Endothelial cell of umbilical vein (primary cell): ENCODE measurements around the gene SREK1IP1. TPM values are rescaled to one million over a fixed set of nuclear protein-coding genes. Genes with fewer than 3 reads are reported as not detected.
"Not testable (repeated sequence)": the region's sequence is repeated elsewhere in the genome, so short reads cannot be mapped to it uniquely, and the experiment has no call there.

Source experiments
- BruUV-seq: library from RNA; stranded (reverse); fragments of 400-500 nt; replicated peaks from 2 replicates; lab custom pipeline; 2021; lab: Mats Ljungman, UMichigan
- CTCF ChIA-PET: fragments of 300-600, 350-600 bp; sonication (Branson Sonifier 250); formaldehyde crosslinking; loops from one replicate; lab custom pipeline; 2021; ENCODE audit warnings: antibody characterized with exemption, inconsistent platforms; lab: Charles Lee
- POLR2A ChIA-PET: fragments of 300-600, 350-600 bp; sonication (Branson Sonifier 250); formaldehyde crosslinking; loops from one replicate; lab custom pipeline; 2021; ENCODE audit warnings: antibody characterized with exemption, inconsistent platforms; lab: Charles Lee
- DNase-seq: peaks from one replicate; pipeline ENCODE4 v3.0.0-alpha.2; 2011; ENCODE audit warnings: low read depth, low spot score
- FAIRE-seq: peaks from 2 replicates; lab custom pipeline; 2011; peaks lifted over from hg19 to GRCh38; lab: Jason Lieb, UNC
- H2AFZ ChIP-seq: 2 replicates; pipeline ENCODE4 v1.6.0; 2012; ENCODE audit warnings: low read depth, low read length, control low read depth, inconsistent platforms
- H3K27ac ChIP-seq: 2 replicates; pipeline ENCODE4 v1.5.1; 2011; ENCODE audit warnings: low read depth, mild to moderate bottlenecking, control low read depth, low read length, moderate library complexity; ENCODE audit not compliant: insufficient read depth
- H3K27me3 ChIP-seq, 2 experiments: 2 replicates each; pipeline versions ENCODE4 v1.6.0 to v1.6.1; 2011; ENCODE audit warnings: low read length in 2 of 2, mixed read lengths in 1 of 2; ENCODE audit not compliant: control insufficient read depth in 2 of 2, insufficient read depth in 2 of 2
- H3K36me3 ChIP-seq, 2 experiments: 2 replicates in 1 of 2; 3 replicates in 1 of 2; pipeline ENCODE4 v1.5.1; 2011; ENCODE audit warnings: low read length in 2 of 2, mild to moderate bottlenecking in 1 of 2, moderate library complexity in 1 of 2; ENCODE audit not compliant: control insufficient read depth in 2 of 2, insufficient read depth in 2 of 2; ENCODE audit errors: extremely low read depth in 1 of 2
- H3K4me1 ChIP-seq: 3 replicates; pipeline ENCODE4 v1.5.1; 2011; ENCODE audit warnings: mild to moderate bottlenecking, low read length; ENCODE audit not compliant: control insufficient read depth, insufficient read depth; ENCODE audit errors: extremely low read depth
- H3K4me2 ChIP-seq: 2 replicates; pipeline ENCODE4 v1.6.1; 2011; ENCODE audit warnings: low read length, control low read depth, mixed read lengths; ENCODE audit not compliant: insufficient read depth
- H3K4me3 ChIP-seq, 3 experiments: fragments of 200-600 bp in 1 of 3; sonication (generic), shearing (Covaris generic) in 1 of 3; replicated peaks in 1 of 3; 2 replicates each; pipeline ENCODE4 v1.5.1; 2011 to 2016; ENCODE audit warnings: control low read depth in 3 of 3, low read length in 3 of 3, mild to moderate bottlenecking in 2 of 3, inconsistent platforms in 1 of 3, low read depth in 1 of 3, moderate library complexity in 1 of 3; ENCODE audit not compliant: insufficient read depth in 1 of 3
- H3K79me2 ChIP-seq: 2 replicates; pipeline ENCODE4 v1.6.0; 2012; ENCODE audit warnings: low read length, inconsistent platforms; ENCODE audit not compliant: control insufficient read depth, insufficient read depth
- H3K9ac ChIP-seq: replicated peaks from 2 replicates; pipeline ENCODE3; 2011; ENCODE audit warnings: low read length, control low read depth; ENCODE audit not compliant: insufficient read depth; ENCODE audit errors: extremely low read depth
- H3K9me1 ChIP-seq: replicated peaks from 3 replicates; pipeline ENCODE4 v1.6.0; 2011; ENCODE audit warnings: mild to moderate bottlenecking, low read length; ENCODE audit not compliant: control insufficient read depth, insufficient read depth; ENCODE audit errors: extremely low read depth
- H3K9me3 ChIP-seq: replicated peaks from 2 replicates; pipeline ENCODE4 v1.5.1; 2012; ENCODE audit warnings: low read length, inconsistent platforms; ENCODE audit not compliant: control insufficient read depth, insufficient read depth
- H4K20me1 ChIP-seq: replicated peaks from 2 replicates; pipeline ENCODE3; 2011; ENCODE audit warnings: mild to moderate bottlenecking, low read length; ENCODE audit not compliant: control insufficient read depth, insufficient read depth; ENCODE audit errors: extremely low read depth
- EZH2 ChIP-seq: IDR thresholded peaks from 2 replicates; pipeline ENCODE4 v1.6.1; 2012; ENCODE audit warnings: borderline replicate concordance, low read depth, mild to moderate bottlenecking, moderate library complexity, low read length, inconsistent platforms; ENCODE audit not compliant: severe bottlenecking
- FOS ChIP-seq: IDR thresholded peaks from 2 replicates; pipeline ENCODE4 v1.6.1; 2011; ENCODE audit warnings: mild to moderate bottlenecking, low read length, moderate library complexity, borderline replicate concordance; ENCODE audit not compliant: insufficient read depth
- GATA2 ChIP-seq: IDR thresholded peaks from 2 replicates; pipeline ENCODE4 v1.7.0; 2011; ENCODE audit warnings: low read depth, mild to moderate bottlenecking, moderate library complexity, mixed read lengths, low read length; ENCODE audit not compliant: insufficient read length, insufficient read depth
- JUN ChIP-seq: IDR thresholded peaks from 2 replicates; pipeline ENCODE4 v1.6.1; 2011; ENCODE audit warnings: borderline replicate concordance, low read depth; ENCODE audit not compliant: insufficient read length, insufficient read depth
- MYC ChIP-seq: IDR thresholded peaks from one replicate; pipeline ENCODE4 v1.6.1; 2011; ENCODE audit warnings: mild to moderate bottlenecking, low read depth, low read length
- POLR2A ChIP-seq: IDR thresholded peaks from 2 replicates; pipeline ENCODE4 v1.6.1; 2012; ENCODE audit warnings: low read depth, mild to moderate bottlenecking, control low read depth, low read length
- POLR2AphosphoS5 ChIP-seq: IDR thresholded peaks from 2 replicates; pipeline ENCODE4 v1.6.1; 2012; ENCODE audit warnings: low read depth, mild to moderate bottlenecking, control low read depth, low read length, moderate library complexity; ENCODE audit not compliant: insufficient read depth
- dilution Hi-C: fragments of 300-500 bp; cut with MboI; formaldehyde crosslinking; loops from one replicate; pipeline ENCODE4 v1.15.0; 2019; ENCODE audit warnings: low sequenced_read_pairs; ENCODE audit not compliant: extremely low pct_ligation_motif_present
- intact Hi-C: fragments of 100-400 bp; cut with micrococcal nuclease; formaldehyde crosslinking; loops from one replicate; pipeline ENCODE4 v1.10.0; 2022
- polyA plus RNA-seq, 4 experiments: library from polyadenylated mRNA; depleted of rRNA in 3 of 4; stranded (reverse) in 3 of 4; unstranded in 1 of 4; fragments of >200 nt; gene quantifications; 2 replicates each; pipeline versions ENCODE4 v1.2.1 to v1.2.3, GENCODE V29; 2011 to 2012; ENCODE audit warnings: missing spikeins in 1 of 4
- total RNA-seq: library from RNA; stranded (reverse); gene quantifications from 2 replicates; pipeline ENCODE4 v1.2.3, GENCODE V29; 2021
- TF ChIP-seq, protein P1 (sequence below), 2 donors: IDR thresholded peaks; 1 replicate in 1 of 2; 2 replicates in 1 of 2; pipeline ENCODE4 v1.5.1; 2011; ENCODE audit warnings: low read length in 2 of 2, mild to moderate bottlenecking in 2 of 2, moderate library complexity in 2 of 2, control low read depth in 1 of 2, inconsistent platforms in 1 of 2, low read depth in 1 of 2; ENCODE audit not compliant: insufficient read depth in 1 of 2; ENCODE audit errors: extremely low read depth in 1 of 2
- TF ChIP-seq, protein P2 (sequence below): IDR thresholded peaks from 2 replicates; pipeline ENCODE4 v1.6.1; 2011; ENCODE audit not compliant: insufficient read depth, insufficient read length

The SREK1IP1 gene
- total and polyA plus RNA-seq, 2 donors (not counting 3 experiments of a cell fraction or from before 2014, with no cell fraction given), result 6.3 to 17.8 TPM

DNA sequence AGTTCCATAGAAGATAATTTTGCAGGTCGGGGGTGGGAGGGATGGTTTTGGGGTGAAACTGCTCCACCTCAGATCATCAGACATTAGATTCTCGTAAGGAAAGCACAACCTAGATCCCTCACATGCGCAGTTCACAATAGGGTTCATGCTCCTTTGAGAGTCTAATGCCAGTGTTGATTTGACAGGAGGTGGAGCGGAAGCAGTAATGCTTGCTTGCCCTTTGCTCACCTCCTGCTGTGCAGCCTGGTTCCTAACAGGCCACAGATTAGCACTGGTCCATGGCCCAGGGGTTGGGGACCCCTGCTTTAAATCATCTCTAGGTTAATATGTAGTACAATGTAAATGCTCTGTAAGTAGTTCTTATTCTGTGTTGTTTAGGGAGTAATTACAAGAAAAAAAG lies 67.7 kb downstream of the SREK1IP1 start:
- BruUV-seq, result no TSS peak
- Histone ChIP-seq H3K27me3 (peaks cover 2 to 31% of the 10 kb centered on the region in 2 experiments), H4K20me1 (no peaks in the 10 kb centered on the region), H3K4me3 (no peak overlapping the region), H3K9me1 (no peaks in the 10 kb centered on the region), H3K79me2 (no peaks in the 10 kb centered on the region), H3K9me3 (no peaks in the 10 kb centered on the region), H2AFZ (no peak overlapping the region), H3K9ac (no peak overlapping the region), H3K36me3 (no peaks in the 10 kb centered on the region), H3K4me1 (no peaks in the 10 kb centered on the region), H3K4me2 (no peak overlapping the region), H3K27ac (no peak overlapping the region)
- ChIA-PET POLR2A (no interaction called here), CTCF (no interaction called here)
- DNase-seq, result no peak
- FAIRE-seq, result no peak
- no peak for TF ChIP-seq MYC
- TF ChIP-seq FOS, result no peak
- no peak for TF ChIP-seq POLR2A
- TF ChIP-seq POLR2AphosphoS5, result no peak
- TF ChIP-seq GATA2, result no peak
- TF ChIP-seq, protein P1, sequence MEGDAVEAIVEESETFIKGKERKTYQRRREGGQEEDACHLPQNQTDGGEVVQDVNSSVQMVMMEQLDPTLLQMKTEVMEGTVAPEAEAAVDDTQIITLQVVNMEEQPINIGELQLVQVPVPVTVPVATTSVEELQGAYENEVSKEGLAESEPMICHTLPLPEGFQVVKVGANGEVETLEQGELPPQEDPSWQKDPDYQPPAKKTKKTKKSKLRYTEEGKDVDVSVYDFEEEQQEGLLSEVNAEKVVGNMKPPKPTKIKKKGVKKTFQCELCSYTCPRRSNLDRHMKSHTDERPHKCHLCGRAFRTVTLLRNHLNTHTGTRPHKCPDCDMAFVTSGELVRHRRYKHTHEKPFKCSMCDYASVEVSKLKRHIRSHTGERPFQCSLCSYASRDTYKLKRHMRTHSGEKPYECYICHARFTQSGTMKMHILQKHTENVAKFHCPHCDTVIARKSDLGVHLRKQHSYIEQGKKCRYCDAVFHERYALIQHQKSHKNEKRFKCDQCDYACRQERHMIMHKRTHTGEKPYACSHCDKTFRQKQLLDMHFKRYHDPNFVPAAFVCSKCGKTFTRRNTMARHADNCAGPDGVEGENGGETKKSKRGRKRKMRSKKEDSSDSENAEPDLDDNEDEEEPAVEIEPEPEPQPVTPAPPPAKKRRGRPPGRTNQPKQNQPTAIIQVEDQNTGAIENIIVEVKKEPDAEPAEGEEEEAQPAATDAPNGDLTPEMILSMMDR (IDR thresholded peaks at IDR 0.05; ENCODE audit: extremely low read depth in 1 of 2, insufficient read depth in 1 of 2, low read depth in 1 of 2, low read length in 2 of 2), result no peak
- TF ChIP-seq, protein P2, sequence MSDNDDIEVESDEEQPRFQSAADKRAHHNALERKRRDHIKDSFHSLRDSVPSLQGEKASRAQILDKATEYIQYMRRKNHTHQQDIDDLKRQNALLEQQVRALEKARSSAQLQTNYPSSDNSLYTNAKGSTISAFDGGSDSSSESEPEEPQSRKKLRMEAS, result no peak
- TF ChIP-seq EZH2, result no peak
- no peak for TF ChIP-seq JUN
- dilution Hi-C loops, result no loop called here
- intact Hi-C loops, result no loop called here

DNA sequence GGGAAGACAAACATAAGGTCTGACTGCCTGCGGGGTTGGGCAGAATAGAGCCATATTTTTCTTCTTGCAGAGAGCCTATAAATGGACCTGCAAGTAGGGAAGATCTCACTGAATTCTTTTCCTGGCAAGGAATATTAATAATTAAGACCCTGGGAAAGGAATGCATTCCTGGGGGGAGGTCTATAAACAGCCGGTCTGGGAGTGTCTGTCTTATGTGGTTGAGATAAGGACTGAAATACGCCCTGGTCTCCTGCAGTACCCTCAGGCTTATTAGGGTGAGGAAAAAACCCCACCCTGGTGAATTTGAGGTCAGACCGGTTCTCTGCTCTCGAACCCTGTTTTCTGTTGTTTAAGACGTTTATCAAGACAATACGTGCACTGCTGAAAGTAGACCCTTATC lies 72.1 kb downstream of the SREK1IP1 start:
- H3K4me1 ChIP-seq, CTCF ChIA-PET, H4K20me1 ChIP-seq, H3K9ac ChIP-seq, DNase-seq, H3K79me2 ChIP-seq, H3K27ac ChIP-seq, H2AFZ ChIP-seq, H3K9me3 ChIP-seq, POLR2A ChIA-PET, dilution Hi-C loops, intact Hi-C loops, H3K9me1 ChIP-seq, BruUV-seq, H3K4me2 ChIP-seq, H3K36me3 ChIP-seq, H3K4me3 ChIP-seq, FAIRE-seq: not testable (repeated sequence)
- peaks cover 10 to 23% of the 10 kb centered on the region in 2 experiments for H3K27me3 ChIP-seq
